Epithelial cell of esophagus (primary cell): ENCODE data around the gene ANKRD22.

Experiments used
- DNase-seq: peaks from one replicate; pipeline ENCODE4 v3.0.0; 2010; ENCODE audit warnings: low read depth
- H3K4me3 ChIP-seq: 2 replicates; pipeline ENCODE4 v1.5.1; 2011; ENCODE audit warnings: mild to moderate bottlenecking, low read length, control low read depth
- CTCF ChIP-seq: IDR thresholded peaks from 2 replicates; pipeline ENCODE4 v1.5.1; 2011; ENCODE audit warnings: low read depth, mild to moderate bottlenecking, low read length, control low read depth, inconsistent platforms; ENCODE audit not compliant: insufficient read depth; ENCODE audit errors: missing control alignments

The ANKRD22 gene

GRCh38 chr10:88861036-88861435 is 9.4 kb upstream of the ANKRD22 start:
- no peak for TF ChIP-seq CTCF
- DNase-seq: no peak
- H3K4me3 ChIP-seq: no peak overlapping the region

GRCh38 chr10:88858491-88858890 is 6.8 kb upstream of the ANKRD22 start:
- TF ChIP-seq CTCF: no peak
- peak; percentile 93 for DNase-seq
- H3K4me3 ChIP-seq: no peak overlapping the region

DNA sequence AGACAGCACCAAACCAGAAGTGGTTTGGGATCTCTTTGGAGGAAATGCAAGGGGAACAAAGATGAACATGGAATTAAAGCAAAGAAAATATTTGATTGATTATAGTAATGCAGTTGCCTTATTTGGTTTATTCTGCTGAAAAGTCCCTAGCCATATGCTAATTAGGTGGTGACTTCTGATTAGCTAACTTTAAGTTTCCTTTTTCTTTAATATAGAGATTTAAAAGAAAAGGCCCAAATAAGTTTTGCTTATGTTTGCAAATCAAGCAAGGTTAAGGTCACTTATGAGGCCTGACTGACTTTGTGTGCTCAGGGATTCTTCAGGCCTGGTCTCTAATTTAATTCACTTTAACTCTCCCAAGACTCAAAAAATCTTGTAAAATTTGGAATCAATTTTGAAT is 6.2 kb upstream of the ANKRD22 start:
- TF ChIP-seq CTCF: no peak
- no peak for DNase-seq
- no peak overlapping the region for H3K4me3 ChIP-seq

- DNase-seq: no peak
- H3K4me3 ChIP-seq: no peak overlapping the region
- TF ChIP-seq CTCF: no peak
Measured at GRCh38 chr10:88854684-88855083, 3.0 kb upstream of the ANKRD22 start.

DNA sequence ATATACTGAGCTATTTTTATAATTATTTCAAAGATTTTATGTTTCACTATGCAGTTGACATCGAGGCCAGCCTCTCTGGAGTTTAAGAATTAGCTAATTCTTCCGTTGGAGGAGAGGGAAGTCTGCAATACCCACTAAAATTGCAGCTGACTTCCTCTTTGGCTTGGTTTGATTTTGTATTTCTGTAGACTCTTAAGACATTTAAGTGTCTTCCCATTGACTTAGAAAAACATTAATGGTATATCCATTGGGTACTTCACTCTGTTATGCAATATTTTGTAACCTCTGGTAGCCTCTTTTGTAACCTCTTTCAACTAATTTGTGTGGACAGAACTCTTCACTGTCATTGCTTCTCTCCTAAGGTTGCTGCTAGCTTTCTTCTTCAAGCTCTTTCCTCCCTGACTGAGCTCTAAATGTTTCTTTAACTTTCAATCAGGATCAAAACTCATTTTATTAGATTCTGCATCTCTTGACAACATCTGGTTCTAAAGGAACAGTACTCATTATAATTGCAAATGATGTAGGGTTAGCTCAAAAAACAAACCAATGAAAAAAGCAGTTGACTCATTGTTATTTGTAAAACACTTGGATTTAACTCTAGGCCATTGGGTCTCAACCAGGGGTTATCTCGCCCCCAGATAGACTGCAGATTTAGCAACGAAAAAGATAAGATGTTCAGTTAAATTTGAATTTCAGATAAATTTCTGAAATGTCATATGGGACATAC is 1.7 kb upstream of the ANKRD22 start:
- no peak for TF ChIP-seq CTCF
- DNase-seq: no peak
- no peak overlapping the region for H3K4me3 ChIP-seq

DNA sequence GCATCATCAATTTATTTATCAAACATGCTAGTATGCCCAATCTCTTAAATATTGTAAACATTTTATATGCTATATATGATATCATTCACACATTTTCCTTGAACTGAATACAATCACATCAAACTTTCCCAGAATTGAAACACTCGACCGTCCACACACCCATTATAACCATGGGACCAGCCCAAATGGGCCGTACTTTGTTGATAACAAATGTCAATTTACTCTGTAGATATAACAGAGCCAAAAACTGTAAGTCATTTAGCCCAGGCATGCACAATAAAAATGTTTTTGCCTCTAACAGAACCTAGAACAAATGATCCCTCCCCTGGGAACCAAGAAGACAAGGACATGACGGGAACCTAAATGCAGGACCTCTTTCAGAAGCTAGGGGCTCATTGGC is 683 bp upstream of the ANKRD22 start:
- no peak overlapping the region for H3K4me3 ChIP-seq
- no peak for TF ChIP-seq CTCF
- DNase-seq: no peak

DNA sequence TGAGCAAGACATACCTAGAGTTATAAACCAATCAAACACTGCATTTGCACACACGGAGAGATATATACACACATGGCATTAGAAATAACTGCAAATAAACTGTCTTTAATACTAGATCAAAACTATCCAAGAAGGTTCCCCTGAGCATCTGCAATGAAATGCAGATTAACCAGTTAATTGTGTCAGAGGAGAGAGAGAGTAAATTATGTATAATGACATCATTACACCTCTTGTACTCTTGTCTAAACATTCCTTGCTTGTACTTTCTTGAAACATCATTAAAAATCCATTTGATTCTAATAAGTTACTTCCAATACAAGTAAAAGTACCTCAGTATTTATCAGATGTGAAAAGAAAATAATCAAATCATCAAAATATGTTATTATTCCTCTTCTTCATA is 932 bp downstream of the ANKRD22 start:
- H3K4me3 ChIP-seq: peak overlapping the region; percentile 38
- no peak for TF ChIP-seq CTCF
- peak; percentile 61 for DNase-seq
